ENCODE measurements around the gene HINFP. TPM values are rescaled to one million over a fixed set of nuclear protein-coding genes. Genes with fewer than 3 reads are reported as not detected.

The HINFP gene
- total and polyA plus RNA-seq, 9 of the 15 experiments (the other 6 are each of a cell fraction or from before 2014, with no cell fraction given), result 13.8 to 34.1 (median 22.5) TPM

DNA sequence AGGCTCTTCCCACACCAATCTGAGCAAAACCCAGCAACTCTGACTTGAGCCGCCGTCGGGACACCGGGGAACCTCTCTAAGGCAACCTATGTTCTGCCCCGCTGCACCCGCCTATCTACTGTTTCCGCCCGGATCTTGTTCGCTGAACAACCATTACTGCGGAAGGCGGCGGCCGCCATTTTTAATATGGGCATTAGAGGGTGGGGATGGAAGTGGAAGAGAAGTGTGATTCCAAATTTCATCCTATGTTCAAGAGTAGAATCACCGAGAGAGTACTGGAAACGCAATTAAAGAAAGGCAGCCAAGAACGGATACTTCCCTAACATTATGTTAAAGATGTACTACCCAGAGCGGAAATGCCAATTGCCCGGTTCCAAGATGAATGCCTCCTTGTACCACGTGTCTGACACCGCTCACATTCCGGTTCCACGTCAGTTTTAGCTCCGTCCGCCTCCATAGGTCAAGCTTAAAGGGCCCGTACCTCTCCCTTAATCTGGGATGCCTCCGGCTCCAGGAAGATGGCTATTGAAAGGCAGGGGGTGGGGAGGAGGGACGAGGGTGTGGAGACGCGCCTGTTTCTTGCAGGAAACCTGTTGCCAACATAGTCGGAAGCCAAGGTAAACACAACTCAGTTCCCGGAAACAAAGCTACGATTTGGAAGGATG is 19.5 kb upstream of the HINFP start, which contains the start of gene DPAGT1 (continued):
- TF ChIP-seq NCOA4 (IDR thresholded peaks at IDR 0.05; ENCODE audit: partially characterized antibody) (no peak), POLR2B (IDR thresholded peaks at IDR 0.05; ENCODE audit: low read depth, partially characterized antibody) (peak; percentile 45), ZNF197 (CRISPR knock-in tag; IDR thresholded peaks at IDR 0.05; ENCODE audit: low read depth) (peak; percentile 54; the same call in 1 of the 2 replicates), ZSCAN32 (CRISPR knock-in tag; IDR thresholded peaks at IDR 0.05) (no peak), GTF2F1 (IDR thresholded peaks at IDR 0.05; ENCODE audit: low read depth, low read length) (0 out of 2 replicates have a peak, but pooled peaks have one; percentile 70), ZNF316 (IDR thresholded peaks at IDR 0.05) (no peak), XRCC4 (IDR thresholded peaks at IDR 0.05; ENCODE audit: extremely low read depth, insufficient read depth, insufficient read length) (no peak), SOX6 (IDR thresholded peaks at IDR 0.05) (no peak), ZNF253 (CRISPR knock-in tag; conservative IDR thresholded peaks at IDR 0.05) (no peak), ZNF124 (CRISPR knock-in tag; IDR thresholded peaks at IDR 0.05) (no peak), RBFOX2 (IDR thresholded peaks at IDR 0.05; ENCODE audit: low read depth, low read length) (peak; percentile 52)
- TF ChIP-seq, protein P1, sequence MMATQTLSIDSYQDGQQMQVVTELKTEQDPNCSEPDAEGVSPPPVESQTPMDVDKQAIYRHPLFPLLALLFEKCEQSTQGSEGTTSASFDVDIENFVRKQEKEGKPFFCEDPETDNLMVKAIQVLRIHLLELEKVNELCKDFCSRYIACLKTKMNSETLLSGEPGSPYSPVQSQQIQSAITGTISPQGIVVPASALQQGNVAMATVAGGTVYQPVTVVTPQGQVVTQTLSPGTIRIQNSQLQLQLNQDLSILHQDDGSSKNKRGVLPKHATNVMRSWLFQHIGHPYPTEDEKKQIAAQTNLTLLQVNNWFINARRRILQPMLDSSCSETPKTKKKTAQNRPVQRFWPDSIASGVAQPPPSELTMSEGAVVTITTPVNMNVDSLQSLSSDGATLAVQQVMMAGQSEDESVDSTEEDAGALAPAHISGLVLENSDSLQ (IDR thresholded peaks at IDR 0.05), result peak; percentile 72
- TF ChIP-seq, protein P2, sequence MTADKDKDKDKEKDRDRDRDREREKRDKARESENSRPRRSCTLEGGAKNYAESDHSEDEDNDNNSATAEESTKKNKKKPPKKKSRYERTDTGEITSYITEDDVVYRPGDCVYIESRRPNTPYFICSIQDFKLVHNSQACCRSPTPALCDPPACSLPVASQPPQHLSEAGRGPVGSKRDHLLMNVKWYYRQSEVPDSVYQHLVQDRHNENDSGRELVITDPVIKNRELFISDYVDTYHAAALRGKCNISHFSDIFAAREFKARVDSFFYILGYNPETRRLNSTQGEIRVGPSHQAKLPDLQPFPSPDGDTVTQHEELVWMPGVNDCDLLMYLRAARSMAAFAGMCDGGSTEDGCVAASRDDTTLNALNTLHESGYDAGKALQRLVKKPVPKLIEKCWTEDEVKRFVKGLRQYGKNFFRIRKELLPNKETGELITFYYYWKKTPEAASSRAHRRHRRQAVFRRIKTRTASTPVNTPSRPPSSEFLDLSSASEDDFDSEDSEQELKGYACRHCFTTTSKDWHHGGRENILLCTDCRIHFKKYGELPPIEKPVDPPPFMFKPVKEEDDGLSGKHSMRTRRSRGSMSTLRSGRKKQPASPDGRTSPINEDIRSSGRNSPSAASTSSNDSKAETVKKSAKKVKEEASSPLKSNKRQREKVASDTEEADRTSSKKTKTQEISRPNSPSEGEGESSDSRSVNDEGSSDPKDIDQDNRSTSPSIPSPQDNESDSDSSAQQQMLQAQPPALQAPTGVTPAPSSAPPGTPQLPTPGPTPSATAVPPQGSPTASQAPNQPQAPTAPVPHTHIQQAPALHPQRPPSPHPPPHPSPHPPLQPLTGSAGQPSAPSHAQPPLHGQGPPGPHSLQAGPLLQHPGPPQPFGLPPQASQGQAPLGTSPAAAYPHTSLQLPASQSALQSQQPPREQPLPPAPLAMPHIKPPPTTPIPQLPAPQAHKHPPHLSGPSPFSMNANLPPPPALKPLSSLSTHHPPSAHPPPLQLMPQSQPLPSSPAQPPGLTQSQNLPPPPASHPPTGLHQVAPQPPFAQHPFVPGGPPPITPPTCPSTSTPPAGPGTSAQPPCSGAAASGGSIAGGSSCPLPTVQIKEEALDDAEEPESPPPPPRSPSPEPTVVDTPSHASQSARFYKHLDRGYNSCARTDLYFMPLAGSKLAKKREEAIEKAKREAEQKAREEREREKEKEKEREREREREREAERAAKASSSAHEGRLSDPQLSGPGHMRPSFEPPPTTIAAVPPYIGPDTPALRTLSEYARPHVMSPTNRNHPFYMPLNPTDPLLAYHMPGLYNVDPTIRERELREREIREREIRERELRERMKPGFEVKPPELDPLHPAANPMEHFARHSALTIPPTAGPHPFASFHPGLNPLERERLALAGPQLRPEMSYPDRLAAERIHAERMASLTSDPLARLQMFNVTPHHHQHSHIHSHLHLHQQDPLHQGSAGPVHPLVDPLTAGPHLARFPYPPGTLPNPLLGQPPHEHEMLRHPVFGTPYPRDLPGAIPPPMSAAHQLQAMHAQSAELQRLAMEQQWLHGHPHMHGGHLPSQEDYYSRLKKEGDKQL (CRISPR knock-in tag; IDR thresholded peaks at IDR 0.05; ENCODE audit: borderline replicate concordance), result no peak
- TF ChIP-seq, protein P3, sequence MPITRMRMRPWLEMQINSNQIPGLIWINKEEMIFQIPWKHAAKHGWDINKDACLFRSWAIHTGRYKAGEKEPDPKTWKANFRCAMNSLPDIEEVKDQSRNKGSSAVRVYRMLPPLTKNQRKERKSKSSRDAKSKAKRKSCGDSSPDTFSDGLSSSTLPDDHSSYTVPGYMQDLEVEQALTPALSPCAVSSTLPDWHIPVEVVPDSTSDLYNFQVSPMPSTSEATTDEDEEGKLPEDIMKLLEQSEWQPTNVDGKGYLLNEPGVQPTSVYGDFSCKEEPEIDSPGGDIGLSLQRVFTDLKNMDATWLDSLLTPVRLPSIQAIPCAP (CRISPR knock-in tag; IDR thresholded peaks at IDR 0.05; ENCODE audit: borderline replicate concordance), result no peak
- TF ChIP-seq, protein P4, sequence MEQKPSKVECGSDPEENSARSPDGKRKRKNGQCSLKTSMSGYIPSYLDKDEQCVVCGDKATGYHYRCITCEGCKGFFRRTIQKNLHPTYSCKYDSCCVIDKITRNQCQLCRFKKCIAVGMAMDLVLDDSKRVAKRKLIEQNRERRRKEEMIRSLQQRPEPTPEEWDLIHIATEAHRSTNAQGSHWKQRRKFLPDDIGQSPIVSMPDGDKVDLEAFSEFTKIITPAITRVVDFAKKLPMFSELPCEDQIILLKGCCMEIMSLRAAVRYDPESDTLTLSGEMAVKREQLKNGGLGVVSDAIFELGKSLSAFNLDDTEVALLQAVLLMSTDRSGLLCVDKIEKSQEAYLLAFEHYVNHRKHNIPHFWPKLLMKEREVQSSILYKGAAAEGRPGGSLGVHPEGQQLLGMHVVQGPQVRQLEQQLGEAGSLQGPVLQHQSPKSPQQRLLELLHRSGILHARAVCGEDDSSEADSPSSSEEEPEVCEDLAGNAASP (IDR thresholded peaks at IDR 0.05), result no peak
- TF ChIP-seq, protein P5, sequence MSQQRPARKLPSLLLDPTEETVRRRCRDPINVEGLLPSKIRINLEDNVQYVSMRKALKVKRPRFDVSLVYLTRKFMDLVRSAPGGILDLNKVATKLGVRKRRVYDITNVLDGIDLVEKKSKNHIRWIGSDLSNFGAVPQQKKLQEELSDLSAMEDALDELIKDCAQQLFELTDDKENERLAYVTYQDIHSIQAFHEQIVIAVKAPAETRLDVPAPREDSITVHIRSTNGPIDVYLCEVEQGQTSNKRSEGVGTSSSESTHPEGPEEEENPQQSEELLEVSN (IDR thresholded peaks at IDR 0.05; ENCODE audit: borderline replicate concordance in 1 of 2, extremely low read depth in 1 of 2, insufficient read depth in 1 of 2, insufficient read length in 1 of 2, low read depth in 1 of 2, low read length in 1 of 2, poor library complexity in 1 of 2, severe bottlenecking in 1 of 2), result peak in 1 of 2 experiments; percentile 33
